Jurkat, Clone E6-1 (cell line): Measurements from ENCODE around the gene COMP.

Source experiments
- DNase-seq: peaks from one replicate; pipeline ENCODE4 v3.0.0-alpha.2; 2011; ENCODE audit warnings: low read depth, low spot score
- H3K4me3 ChIP-seq: 2 replicates; pipeline ENCODE4 v1.5.1; 2011; ENCODE audit warnings: mild to moderate bottlenecking, low read length, control low read depth, moderate library complexity

The COMP gene

GRCh38 chr19:18774107-18774506 is 17.0 kb downstream of the COMP start:
- no peak overlapping the region for H3K4me3 ChIP-seq
- DNase-seq: no peak

GRCh38 chr19:18773682-18774081 is 17.4 kb downstream of the COMP start:
- no peak for DNase-seq
- no peak overlapping the region for H3K4me3 ChIP-seq

- no peak for DNase-seq
- no peak overlapping the region for H3K4me3 ChIP-seq
Observed at GRCh38 chr19:18772620-18773587, 18.2 kb downstream of the COMP start.

- DNase-seq: no peak
- H3K4me3 ChIP-seq: no peak overlapping the region
Observed at GRCh38 chr19:18771328-18772242, 19.5 kb downstream of the COMP start.

- no peak overlapping the region for H3K4me3 ChIP-seq
- DNase-seq: no peak
Observed at GRCh38 chr19:18770663-18771327, 20.3 kb downstream of the COMP start.

- no peak for DNase-seq
- no peak overlapping the region for H3K4me3 ChIP-seq
Observed at GRCh38 chr19:18769989-18770528, 21.0 kb downstream of the COMP start.

GRCh38 chr19:18768997-18769891 is 21.9 kb downstream of the COMP start:
- H3K4me3 ChIP-seq: no peak overlapping the region
- no peak for DNase-seq

- no peak for DNase-seq
- no peak overlapping the region for H3K4me3 ChIP-seq
Observed at GRCh38 chr19:18768046-18768771, 22.9 kb downstream of the COMP start.

GRCh38 chr19:18765224-18765623 is 25.9 kb downstream of the COMP start:
- DNase-seq: no peak
- no peak overlapping the region for H3K4me3 ChIP-seq

GRCh38 chr19:18764591-18765051 is 26.5 kb downstream of the COMP start:
- DNase-seq: peak; percentile 11

GRCh38 chr19:18763674-18764590 is 27.2 kb downstream of the COMP start:
- H3K4me3 ChIP-seq: no peak overlapping the region
- DNase-seq: no peak

More at GRCh38 chr19:18764591-18765051, 26.5 kb downstream of the COMP start:
- H3K4me3 ChIP-seq: no peak overlapping the region

- no peak overlapping the region for H3K4me3 ChIP-seq
- no peak for DNase-seq
Observed at GRCh38 chr19:18762125-18763023, 28.7 kb downstream of the COMP start.

- no peak for DNase-seq
- no peak overlapping the region for H3K4me3 ChIP-seq
Observed at GRCh38 chr19:18761531-18762110, 29.5 kb downstream of the COMP start.

- no peak for DNase-seq
- no peak overlapping the region for H3K4me3 ChIP-seq
Observed at GRCh38 chr19:18760440-18761383, 30.4 kb downstream of the COMP start.
